GM19240 (cell line): ENCODE measurements around the gene SPTLC1.
"Not testable (repeated sequence)": the region's sequence is repeated elsewhere in the genome, so short reads cannot be mapped to it uniquely, and the experiment has no call there.

ENCODE experiments used
- DNase-seq: peaks from one replicate; pipeline ENCODE4 v3.0.0; 2011; ENCODE audit warnings: low spot score; ENCODE audit not compliant: insufficient read length

The SPTLC1 gene

DNA sequence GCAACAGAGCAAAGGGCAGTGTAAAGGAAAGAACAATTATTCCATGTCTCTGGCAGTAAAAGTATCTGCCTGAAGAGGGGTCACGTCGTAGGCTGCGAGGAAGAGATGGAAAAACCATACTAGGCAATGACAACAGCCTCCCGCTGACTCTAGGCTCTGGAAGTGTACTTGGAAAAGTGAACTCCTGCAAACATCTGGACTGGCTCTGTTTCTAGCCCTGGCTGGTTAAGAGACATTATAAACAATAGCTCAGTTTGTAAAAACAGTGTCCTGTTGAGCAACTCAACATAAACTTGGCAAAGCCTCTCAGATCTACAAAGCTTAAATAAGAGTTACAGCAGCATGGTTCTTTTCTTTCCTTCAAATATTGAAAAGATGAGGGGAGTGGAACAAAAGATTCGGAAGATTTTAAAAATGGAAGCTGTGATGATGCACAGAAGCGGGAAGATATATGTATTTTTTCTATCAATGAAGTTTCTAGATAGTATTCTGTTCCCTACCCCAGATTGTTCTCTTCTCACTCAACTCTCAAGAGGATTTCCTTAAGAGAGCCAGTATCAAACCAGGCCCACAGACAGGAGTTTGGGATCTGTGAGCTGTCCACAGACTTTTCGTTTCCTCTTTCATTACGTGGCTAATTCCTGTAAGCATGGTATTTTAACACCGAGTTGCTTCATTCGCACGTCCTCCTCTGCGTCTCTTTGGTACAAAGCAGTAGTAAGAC is 79.4 kb downstream of the SPTLC1 start:
- no peak for DNase-seq

DNA sequence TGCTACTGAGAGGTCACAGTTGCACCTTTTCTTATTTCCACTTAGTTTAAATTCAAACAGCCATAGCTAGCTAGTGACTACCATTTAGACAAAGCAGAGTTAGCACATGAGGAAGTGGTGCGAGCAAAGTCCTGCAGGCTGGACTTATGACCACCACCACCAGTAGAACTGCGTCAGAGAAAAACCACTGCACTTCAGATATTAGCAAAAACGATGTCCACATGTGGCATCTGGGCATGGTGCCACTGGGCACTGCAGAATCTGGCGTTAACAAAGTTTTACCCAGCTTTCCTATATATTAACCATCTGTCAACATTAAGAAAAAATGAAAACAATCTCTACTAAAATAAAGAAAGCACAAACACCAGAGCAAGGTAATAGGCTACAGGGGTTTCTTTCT is 80.1 kb downstream of the SPTLC1 start:
- no peak for DNase-seq

DNA sequence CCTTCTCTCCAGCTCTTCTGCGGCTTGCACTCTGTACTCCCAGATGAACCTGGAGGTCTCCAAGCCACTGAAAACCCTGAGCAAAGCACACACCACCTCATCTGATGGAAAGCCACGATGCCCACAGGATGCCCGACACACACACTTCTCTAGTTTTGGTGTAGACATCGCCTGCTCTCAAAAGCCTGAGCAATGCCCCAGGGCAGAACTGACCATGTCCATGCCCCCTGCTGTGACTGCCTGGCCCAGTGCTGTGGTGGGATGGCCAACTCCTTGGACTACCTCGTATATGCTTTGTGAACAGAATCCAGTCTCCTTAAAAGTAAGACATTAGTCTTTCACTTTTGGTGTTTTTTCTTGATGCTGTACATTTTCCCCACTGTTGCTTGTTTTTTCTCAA is 81.2 kb downstream of the SPTLC1 start:
- DNase-seq = no peak

- DNase-seq = no peak
Observed at GRCh38 chr9:92033307-92033706, 81.9 kb downstream of the SPTLC1 start.

GRCh38 chr9:92032891-92033290 is 82.3 kb downstream of the SPTLC1 start:
- no peak for DNase-seq

GRCh38 chr9:92030367-92030766 is 84.8 kb downstream of the SPTLC1 start:
- no peak for DNase-seq

GRCh38 chr9:92029553-92029952 is 85.7 kb downstream of the SPTLC1 start:
- DNase-seq = no peak

DNA sequence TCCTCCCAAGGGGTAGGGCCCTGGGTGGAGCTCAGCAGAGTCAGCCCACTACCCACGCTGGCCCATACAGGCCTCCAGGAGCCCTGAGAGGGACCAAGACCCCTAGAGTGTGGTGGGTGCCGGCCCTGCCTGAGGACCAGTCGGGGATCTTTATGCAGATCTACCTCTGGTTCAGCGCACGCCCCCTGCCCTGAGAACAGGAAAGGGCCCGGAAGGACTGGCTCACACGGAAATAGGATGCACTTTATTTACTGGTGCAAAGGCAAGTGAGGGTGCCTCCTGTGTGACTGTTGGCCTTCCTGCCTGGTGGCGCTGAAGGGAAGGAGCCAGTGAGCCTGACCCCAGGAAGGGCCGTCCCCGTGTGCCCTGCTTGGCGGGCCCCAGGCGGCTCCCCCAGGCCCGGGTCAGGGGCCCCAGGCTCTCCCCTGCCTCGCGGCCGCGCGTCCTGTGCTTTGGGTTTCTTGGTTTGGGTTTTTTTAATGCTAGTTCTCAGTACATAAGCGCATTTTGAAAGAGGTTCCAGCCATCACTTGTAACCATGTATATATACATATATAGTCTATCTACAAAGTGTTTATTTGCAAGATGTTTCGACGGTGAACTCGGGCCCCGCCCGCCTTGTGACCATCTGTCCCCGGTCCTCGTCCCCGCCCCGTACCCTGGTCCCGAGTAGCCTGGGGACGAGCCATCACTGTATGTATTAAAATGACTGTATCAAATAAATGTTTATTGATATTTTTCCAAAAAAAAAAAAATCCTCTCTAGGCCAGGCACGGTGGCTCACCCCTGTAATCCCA is 88.8 kb downstream of the SPTLC1 start:
- DNase-seq = no peak

DNA sequence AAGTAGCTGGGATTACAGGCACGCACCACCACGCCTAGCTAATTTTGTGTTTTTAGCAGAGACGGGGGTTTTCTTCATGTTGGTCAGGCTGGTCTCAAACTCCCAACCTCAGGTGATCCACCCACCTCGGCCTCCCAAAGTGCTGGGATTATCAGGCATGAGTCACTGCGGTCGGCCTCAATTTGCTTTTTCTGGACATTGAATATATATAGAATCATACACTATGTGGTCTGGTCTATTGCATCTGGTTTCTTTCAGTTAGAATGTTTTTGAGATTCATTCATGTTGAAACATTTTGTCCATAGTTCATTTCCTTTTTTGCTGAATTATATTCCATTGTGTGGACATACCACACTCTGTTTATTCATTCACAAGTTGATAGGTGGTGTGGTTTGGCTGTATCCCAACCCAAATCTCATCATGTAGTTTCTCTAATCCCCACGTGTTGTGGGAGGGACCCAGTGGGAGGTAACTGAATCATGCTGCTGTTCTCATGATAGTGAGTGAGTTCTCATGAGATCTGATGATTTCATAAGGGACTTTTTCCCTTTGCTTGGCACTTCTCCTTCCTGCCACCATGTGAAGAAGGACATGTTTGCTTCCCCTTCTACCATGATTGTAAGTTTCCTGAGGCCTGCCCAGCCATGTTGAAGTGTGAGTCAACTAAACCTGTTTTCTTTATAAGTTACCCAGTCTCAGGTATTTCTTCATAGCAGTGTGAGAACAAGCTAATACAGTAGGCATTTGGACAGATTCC is 93.2 kb downstream of the SPTLC1 start:
- not testable (repeated sequence) for DNase-seq

DNA sequence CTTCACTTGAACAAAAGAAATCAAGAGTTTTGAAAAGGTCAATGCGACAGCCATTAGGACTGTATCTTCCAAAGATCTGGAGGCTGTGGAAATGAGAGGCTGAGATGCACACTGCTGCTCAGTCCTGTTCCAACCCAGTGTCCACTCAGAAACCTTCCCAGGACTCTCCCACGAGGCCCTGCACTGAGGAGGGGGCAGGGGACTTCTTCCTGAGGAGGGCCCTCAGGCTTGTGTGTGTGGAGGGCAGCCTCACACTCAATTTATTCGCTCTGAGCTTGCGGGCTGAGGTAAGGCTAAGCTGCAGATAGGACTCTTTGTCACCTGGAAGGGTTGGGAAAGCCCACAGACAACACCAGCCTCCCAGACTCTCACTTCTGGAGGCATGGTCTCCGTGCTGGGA is 95.6 kb downstream of the SPTLC1 start:
- DNase-seq = no peak

GRCh38 chr9:92010705-92011536 is 104.3 kb downstream of the SPTLC1 start:
- no peak for DNase-seq

DNA sequence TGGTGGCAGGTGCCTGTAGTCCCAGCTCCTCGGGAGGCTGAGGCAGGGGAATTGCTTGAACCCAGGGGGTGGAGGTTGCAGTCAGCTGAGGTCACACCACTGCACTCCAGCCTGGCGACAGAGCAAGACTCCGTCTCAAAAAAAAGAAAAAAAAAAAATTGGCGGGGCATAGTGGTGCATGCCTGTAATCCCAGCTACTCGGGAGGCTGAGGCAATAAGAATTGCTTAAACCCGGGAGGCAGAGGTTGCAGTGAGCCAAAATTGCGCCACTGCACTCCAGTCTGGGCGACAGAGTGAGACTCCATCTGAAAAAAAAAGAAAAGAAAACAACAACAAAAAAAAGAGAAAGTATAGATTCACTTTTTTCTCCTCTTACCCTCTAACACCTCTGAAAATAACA is 105.0 kb downstream of the SPTLC1 start:
- not testable (repeated sequence) for DNase-seq

DNA sequence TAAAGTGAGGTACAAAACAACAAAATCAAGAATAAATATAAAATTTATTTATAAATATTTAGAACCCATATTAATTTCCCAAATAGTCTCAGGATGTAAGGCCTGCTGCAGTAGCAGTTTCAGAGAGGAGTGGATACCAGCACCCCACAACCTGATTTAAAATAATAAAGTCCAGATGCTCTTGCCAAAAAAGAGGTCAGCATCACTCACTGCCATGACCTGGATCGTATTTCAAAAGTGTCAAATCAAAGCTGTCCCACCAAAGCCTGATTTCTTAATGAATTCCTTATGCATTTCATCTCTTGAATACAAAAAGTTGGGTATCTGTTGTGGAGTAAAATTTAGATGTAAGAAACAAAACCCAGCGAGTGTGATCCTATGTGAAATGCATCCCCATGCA is 107.2 kb downstream of the SPTLC1 start:
- DNase-seq = no peak

DNA sequence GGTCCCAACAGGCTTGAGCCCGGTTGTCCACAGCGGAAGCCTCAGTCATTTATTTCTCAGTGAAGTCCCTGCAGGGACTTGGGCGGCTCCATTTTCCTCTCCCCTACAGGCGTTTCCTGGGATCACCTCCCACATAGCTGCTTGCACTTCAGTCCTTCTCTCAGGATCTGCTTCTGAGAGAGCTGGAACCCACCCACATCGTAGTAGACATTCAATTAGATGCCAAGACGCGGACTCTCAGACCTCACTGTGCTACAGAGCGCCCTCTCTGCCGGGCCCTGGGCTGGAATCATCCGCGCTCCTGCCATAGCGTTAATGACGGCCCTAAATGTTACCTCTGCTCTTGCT is 111.2 kb downstream of the SPTLC1 start:
- DNase-seq = no peak

DNA sequence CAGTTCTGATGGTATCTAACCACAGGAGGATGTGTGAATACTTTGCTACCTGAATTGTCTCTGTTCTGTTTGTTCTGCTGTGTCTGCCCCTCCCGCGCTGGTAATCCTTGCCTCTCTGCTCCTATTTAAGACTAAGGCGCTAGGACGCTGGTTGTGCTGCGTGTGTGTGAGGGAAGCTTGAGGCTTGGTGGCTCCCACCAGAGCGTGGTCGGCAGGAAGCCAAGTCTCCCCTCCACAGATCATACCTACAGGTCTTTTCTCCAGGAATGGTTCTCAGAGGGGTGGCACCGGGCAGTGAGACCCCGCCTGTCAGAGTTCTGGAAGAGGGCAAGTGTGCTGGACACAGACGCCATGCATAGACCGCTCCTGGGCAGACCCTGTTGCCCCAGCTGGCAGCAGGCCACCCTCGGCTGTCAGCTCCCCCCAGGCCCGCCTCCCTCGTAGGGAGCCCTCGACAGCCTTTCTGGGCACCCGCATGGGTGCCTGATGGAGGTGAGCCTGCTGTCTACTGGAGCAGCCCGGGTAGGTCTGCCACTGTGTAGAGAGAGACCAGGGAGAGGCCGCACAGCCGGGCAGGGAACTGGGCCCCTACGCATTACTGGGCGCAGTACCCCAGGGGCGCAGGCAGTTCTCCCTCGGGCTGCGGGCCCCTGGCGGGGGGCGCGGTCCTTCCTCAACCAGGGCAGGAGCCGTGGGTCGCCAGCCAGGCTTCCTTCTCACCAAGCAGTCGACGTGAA is 111.7 kb downstream of the SPTLC1 start:
- no peak for DNase-seq

DNA sequence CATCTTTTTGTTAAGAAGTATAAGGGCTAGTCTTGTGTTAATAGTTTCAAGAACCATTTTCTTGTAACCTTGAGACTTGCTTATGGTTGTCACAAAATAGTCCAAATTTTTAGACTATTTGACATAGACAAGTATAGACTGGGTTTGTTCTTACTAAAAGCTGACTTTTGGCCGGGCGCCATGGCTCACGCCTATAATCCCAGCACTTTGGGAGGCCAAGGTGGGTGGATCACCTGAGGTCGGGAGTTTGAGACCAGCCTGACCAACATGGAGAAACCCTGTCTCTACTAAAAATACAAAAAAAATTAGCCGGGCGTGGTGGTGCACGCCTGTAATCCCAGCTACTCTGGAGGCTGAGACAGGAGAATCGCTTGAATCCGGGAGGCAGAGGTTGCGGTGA is 113.3 kb downstream of the SPTLC1 start:
- not testable (repeated sequence) for DNase-seq

- no peak for DNase-seq
Observed at GRCh38 chr9:92001244-92001643, 114.0 kb downstream of the SPTLC1 start.

DNA sequence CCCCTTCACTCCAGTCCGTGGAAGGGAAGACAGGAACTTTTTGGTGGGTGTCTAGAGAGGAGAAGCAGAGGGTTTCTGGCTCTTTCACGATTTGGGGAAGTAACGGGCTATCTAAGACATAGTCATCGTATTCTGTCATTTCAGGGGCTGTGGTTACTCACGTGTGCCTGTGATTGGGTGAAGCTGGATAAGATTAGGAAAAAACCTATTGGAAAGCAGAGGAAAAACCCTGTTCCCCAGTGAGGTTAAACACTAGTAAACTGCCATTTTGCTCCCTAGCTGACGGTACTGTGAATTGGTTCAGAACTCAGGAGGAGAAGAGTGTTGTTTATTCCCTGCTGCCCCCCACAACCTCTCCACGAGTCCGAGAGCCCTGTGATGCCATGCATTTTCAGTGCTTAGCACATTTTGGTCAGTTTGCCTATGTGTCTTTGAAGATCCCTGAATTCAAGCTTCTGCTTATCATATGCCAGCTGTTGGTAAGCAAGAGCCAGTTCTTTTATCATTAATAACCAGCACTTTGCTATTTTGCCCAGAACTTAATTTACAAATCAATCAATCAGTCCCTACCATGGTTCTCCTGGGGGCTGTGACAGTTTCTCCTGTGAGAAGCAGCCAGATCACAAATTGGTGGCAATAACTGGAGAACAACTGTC is 120.1 kb downstream of the SPTLC1 start:
- DNase-seq = no peak

DNA sequence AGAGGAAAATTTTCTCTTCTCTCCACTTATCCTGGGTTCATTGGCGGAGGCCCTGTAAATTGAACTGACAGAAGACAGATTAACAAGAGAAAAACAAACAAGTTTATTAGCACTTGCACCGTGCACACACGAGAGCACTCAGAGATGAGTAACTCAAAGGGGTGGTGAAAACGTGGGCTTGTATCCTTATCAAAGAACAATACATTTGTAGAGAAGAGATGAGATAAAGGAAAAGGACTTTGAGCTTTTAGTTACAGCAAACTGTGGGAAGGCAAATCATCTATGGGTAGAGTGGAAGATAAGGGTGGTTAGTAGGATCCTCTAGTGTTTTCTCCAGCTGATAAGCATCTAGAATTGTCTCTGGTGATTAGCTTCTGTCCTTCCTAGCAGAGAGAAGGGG is 120.8 kb downstream of the SPTLC1 start:
- DNase-seq = no peak

DNA sequence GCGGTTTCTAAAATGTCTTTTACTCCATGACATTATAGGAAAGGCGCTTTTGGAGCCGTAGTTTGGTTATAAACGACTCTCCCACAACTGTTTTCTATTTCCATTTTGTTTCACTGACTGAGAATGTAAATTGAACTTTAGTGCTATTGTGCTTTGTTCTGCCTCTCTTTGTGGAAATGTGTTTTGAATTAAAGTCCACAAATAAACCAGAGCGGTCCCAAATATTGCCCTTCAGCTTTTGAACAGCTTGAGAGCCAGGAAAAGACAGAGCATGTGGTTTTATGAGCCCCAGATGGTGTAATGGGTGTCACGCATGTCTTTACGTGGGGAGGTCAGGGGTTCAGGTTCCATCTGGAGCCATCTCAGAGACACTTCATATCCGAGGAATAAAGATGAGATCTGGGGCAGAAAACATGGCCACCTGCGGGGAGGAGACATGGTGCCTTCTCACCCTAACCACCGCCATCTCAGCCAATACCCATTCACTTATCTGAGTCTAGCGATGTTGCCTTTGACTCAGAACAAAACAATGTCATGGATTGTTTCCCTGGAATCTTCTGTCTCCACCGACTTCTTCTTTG is 122.7 kb downstream of the SPTLC1 start:
- DNase-seq = no peak
